T-cell (primary cell): ENCODE measurements around the gene CYFIP1. TPM values are rescaled to one million over a fixed set of nuclear protein-coding genes. Genes with fewer than 3 reads are reported as not detected.

ENCODE experiments used
- ATAC-seq, 4 experiments: fragments of 200-7000 bp in 3 of 4; fragments of 150-1000 bp in 1 of 4; cut with Tn5 transposase; replicated peaks in 1 of 4; 1 replicate in 3 of 4; 2 replicates in 1 of 4; pipeline ENCODE4 v1.10.0; 2021; ENCODE audit warnings: moderate library complexity in 3 of 4, mild to moderate bottlenecking in 2 of 4, moderate number of reproducible peaks in 1 of 4
- CTCF ChIA-PET, 2 donors: fragments of 300-600 bp; sonication (Branson Sonifier 250); formaldehyde crosslinking; loops; one replicate each; lab custom pipeline; 2022; ENCODE audit warnings: antibody characterized with exemption in 2 of 2; lab: Charles Lee
- POLR2A ChIA-PET, 2 donors: fragments of 300-600 bp; sonication (Branson Sonifier 250); formaldehyde crosslinking; loops; one replicate each; lab custom pipeline; 2022; ENCODE audit warnings: antibody characterized with exemption in 2 of 2; lab: Charles Lee
- DNase-seq, 35 experiments: peaks; one replicate each; pipeline versions ENCODE4 v3.0.0 to v3.0.0-alpha.2; 2013 to 2023
- H3K27ac ChIP-seq: one replicate; pipeline ENCODE4 v1.5.1; 2013; ENCODE audit warnings: low read length
- H3K27me3 ChIP-seq, 2 experiments: replicated peaks in 1 of 2; 1 replicate in 1 of 2; 2 replicates in 1 of 2; pipeline versions ENCODE4 v1.6.1 to v1.7.0; 2013; ENCODE audit warnings: low read length in 1 of 2, mixed read lengths in 1 of 2; ENCODE audit not compliant: control insufficient read depth in 2 of 2, insufficient read depth in 2 of 2; ENCODE audit errors: extremely low read depth in 1 of 2
- H3K36me3 ChIP-seq, 2 donors: 1 replicate in 1 of 2; 2 replicates in 1 of 2; pipeline versions ENCODE4 v1.6.1 to v1.7.0; 2013; ENCODE audit warnings: low read length in 1 of 2; ENCODE audit not compliant: control insufficient read depth in 2 of 2, insufficient read depth in 1 of 2; ENCODE audit errors: extremely low read depth in 1 of 2
- H3K4me1 ChIP-seq, 2 experiments: 1 replicate in 1 of 2; 2 replicates in 1 of 2; pipeline versions ENCODE4 v1.6.1 to v1.7.0; 2013; ENCODE audit warnings: low read length in 2 of 2, mixed read lengths in 1 of 2; ENCODE audit not compliant: insufficient read depth in 2 of 2, control insufficient read depth in 1 of 2; ENCODE audit errors: extremely low read depth in 1 of 2
- H3K4me3 ChIP-seq, 2 donors: 1 replicate in 1 of 2; 2 replicates in 1 of 2; pipeline versions ENCODE4 v1.5.1 to v1.7.0; 2013; ENCODE audit warnings: mild to moderate bottlenecking in 2 of 2, low read length in 1 of 2, moderate library complexity in 1 of 2; ENCODE audit not compliant: control insufficient read depth in 1 of 2; ENCODE audit errors: extremely low read depth in 1 of 2
- H3K9me3 ChIP-seq: 2 replicates; pipeline ENCODE4 v1.7.0; 2013
- H3K27ac Mint-ChIP-seq, 2 donors: one replicate each; pipeline ENCODE4 v1.8.0; 2020 to 2021; ENCODE audit warnings: mild to moderate bottlenecking in 2 of 2, mixed read lengths in 2 of 2
- H3K27me3 Mint-ChIP-seq, 2 donors: one replicate each; pipeline ENCODE4 v1.8.0; 2021 to 2022; ENCODE audit warnings: mixed read lengths in 2 of 2
- H3K36me3 Mint-ChIP-seq: one replicate; pipeline ENCODE4 v1.8.0; 2021; ENCODE audit warnings: mixed read lengths
- H3K4me1 Mint-ChIP-seq, 3 donors: one replicate each; pipeline ENCODE4 v1.8.0; 2020 to 2022; ENCODE audit warnings: mixed read lengths in 3 of 3, mild to moderate bottlenecking in 1 of 3
- H3K4me3 Mint-ChIP-seq, 3 donors: one replicate each; pipeline ENCODE4 v1.8.0; 2020 to 2022; ENCODE audit warnings: mild to moderate bottlenecking in 3 of 3, mixed read lengths in 3 of 3, moderate library complexity in 3 of 3
- H3K9me3 Mint-ChIP-seq, 3 donors: one replicate each; pipeline ENCODE4 v1.8.0; 2020 to 2022; ENCODE audit warnings: mixed read lengths in 3 of 3
- WGBS: methylation state at CpG from one replicate; pipeline ENCODE4 v1.1.5; 2013; ENCODE audit warnings: missing lambda C conversion rate; ENCODE audit not compliant: insufficient coverage; 5-methylcytosine and 5-hydroxymethylcytosine counted together
- total RNA-seq, 35 experiments: library from RNA in 6 of 35; stranded (reverse) in 6 of 35; fragments of 120-200 nt in 1 of 35; gene quantifications; one replicate each; pipeline versions ENCODE4 v1.2.1 to v1.2.4 and lab custom pipeline; 2013 to 2026

CYFIP1 gene
- total RNA-seq, 5 donors from 2014 or later (not counting 1 experiment from before 2014, with no cell fraction given), result 3.8 to 10.2 (median 7.9) TPM

DNA sequence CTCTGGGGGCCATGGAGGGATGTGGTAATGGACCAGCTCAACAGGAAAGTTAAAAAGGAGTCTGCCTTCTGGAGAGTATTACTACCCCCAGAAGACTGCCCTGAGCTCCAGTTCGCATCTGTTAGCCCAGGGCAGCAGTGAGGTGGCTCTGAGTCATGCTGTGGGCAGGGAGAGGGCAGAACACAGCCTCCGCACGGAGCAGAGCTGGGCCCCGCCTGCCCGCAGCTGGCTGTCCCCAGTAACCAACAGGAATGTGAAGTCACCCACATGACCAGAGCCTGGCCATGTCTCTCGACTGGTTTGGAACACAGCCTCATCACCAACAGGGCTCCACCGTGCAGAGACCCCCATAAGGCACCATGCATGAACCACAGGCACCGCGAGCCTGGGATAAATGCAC is 62.1 kb downstream of the CYFIP1 start:
- no peaks in the 10 kb centered on the region for H3K9me3 ChIP-seq
- no peaks in the 10 kb centered on the region for H3K27me3 Mint-ChIP-seq
- no peaks in the 10 kb centered on the region for H3K4me1 Mint-ChIP-seq
- 96% methylated on average over 5 of the region's 9 CpGs for WGBS
- H3K9me3 Mint-ChIP-seq, result no peaks in the 10 kb centered on the region
- CTCF ChIA-PET, result no interaction called here
- ATAC-seq, result no peak
- no peak for DNase-seq
- no peaks in the 10 kb centered on the region for H3K4me1 ChIP-seq
- no peak overlapping the region for H3K27ac ChIP-seq
- H3K4me3 Mint-ChIP-seq, result no peak overlapping the region
- H3K4me3 ChIP-seq, result no peak overlapping the region
- H3K27me3 ChIP-seq, result peaks cover 0 to 2% of the 10 kb centered on the region in 2 experiments
- no peaks in the 10 kb centered on the region for H3K36me3 ChIP-seq
- H3K27ac Mint-ChIP-seq, result no peak overlapping the region
- peaks cover 5% of the 10 kb centered on the region for H3K36me3 Mint-ChIP-seq
- POLR2A ChIA-PET, result no interaction called here

DNA sequence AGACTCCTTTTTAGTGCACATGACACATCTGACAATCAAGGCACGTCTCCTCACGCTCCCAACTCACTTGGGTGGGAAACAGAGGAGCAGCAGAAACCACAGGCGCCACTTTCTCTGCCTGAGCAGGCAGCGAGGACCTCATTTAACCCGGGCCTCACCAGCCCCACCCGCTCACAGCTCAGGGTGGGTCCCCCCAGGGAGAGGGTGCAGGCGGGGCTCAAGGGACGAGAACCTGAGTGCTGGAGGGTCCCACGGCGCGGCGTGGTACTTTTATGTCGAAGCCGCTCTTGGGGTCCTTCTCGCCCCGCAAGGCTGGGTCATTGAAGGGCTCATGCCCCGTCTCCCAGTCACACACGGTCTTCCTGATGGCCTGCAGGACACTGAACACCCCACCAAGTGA is 62.6 kb downstream of the CYFIP1 start:
- H3K36me3 ChIP-seq, result no peaks in the 10 kb centered on the region
- CTCF ChIA-PET, result no interaction called here
- Mint-ChIP-seq H3K9me3 (no peaks in the 10 kb centered on the region), H3K4me3 (no peak overlapping the region), H3K36me3 (peaks cover 5% of the 10 kb centered on the region), H3K27me3 (no peaks in the 10 kb centered on the region), H3K27ac (no peak overlapping the region), H3K4me1 (no peaks in the 10 kb centered on the region)
- DNase-seq (no peak), ATAC-seq (no peak)
- POLR2A ChIA-PET, result no interaction called here
- peaks cover 0 to 2% of the 10 kb centered on the region in 2 experiments for H3K27me3 ChIP-seq
- no peaks in the 10 kb centered on the region for H3K4me1 ChIP-seq
- H3K4me3 ChIP-seq, result no peak overlapping the region
- H3K27ac ChIP-seq, result no peak overlapping the region
- H3K9me3 ChIP-seq, result no peaks in the 10 kb centered on the region
- 90% methylated on average over 18 of the region's 18 CpGs for WGBS

DNA sequence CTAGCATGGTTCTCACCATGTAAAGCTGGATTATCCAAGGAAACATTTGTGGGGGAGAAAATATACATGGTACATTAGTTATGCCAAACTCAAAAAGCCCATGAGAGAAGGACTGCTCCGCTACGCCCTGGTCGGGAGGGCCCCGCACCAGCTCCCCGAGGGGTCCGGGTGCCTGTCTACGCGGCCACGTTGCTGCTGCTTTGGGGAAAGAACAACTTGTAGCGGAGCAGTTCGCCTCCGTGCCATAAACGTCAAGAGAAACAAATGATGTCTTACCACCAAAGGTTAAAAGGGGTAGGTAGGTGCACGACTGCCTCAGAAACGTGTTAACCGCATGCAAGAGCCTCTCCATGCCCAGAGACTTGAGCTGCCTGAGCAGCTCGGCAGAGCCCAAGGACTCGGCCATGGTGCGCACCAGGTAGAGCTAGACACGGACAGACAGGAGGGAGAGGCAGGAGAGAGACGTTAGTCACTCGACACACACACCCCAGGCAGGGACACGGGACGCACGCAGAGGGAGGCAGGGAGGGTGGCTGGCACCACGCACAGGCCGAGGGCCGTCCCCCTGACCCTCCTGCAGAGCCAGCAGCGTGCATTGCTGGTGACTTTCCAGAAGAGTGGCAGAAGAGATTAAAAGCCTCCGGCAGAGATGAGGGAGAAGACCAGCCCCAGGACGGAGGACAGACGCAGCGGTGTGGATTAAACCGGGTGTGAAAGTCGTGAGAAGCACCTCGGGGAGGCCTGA is 63.4 kb downstream of the CYFIP1 start:
- H3K4me1 ChIP-seq, result no peaks in the 10 kb centered on the region
- peaks cover 7% of the 10 kb centered on the region for H3K36me3 Mint-ChIP-seq
- no peaks in the 10 kb centered on the region for H3K4me1 Mint-ChIP-seq
- ChIA-PET POLR2A (no interaction called here), CTCF (no interaction called here)
- H3K27me3 Mint-ChIP-seq, result no peaks in the 10 kb centered on the region
- no peaks in the 10 kb centered on the region for H3K27me3 ChIP-seq
- ATAC-seq (no peak), DNase-seq (no peak)
- H3K36me3 ChIP-seq, result no peaks in the 10 kb centered on the region
- WGBS, result 96% methylated on average over 36 of the region's 36 CpGs
- no peaks in the 10 kb centered on the region for H3K9me3 ChIP-seq
- H3K9me3 Mint-ChIP-seq, result no peaks in the 10 kb centered on the region
- H3K4me3 Mint-ChIP-seq, result no peak overlapping the region
- no peak overlapping the region for H3K27ac Mint-ChIP-seq
- H3K27ac ChIP-seq, result no peak overlapping the region
- H3K4me3 ChIP-seq, result no peak overlapping the region

GRCh38 chr15:22915866-22916515 is 64.2 kb downstream of the CYFIP1 start:
- no peaks in the 10 kb centered on the region for H3K27me3 Mint-ChIP-seq
- POLR2A ChIA-PET, result no interaction called here

DNA sequence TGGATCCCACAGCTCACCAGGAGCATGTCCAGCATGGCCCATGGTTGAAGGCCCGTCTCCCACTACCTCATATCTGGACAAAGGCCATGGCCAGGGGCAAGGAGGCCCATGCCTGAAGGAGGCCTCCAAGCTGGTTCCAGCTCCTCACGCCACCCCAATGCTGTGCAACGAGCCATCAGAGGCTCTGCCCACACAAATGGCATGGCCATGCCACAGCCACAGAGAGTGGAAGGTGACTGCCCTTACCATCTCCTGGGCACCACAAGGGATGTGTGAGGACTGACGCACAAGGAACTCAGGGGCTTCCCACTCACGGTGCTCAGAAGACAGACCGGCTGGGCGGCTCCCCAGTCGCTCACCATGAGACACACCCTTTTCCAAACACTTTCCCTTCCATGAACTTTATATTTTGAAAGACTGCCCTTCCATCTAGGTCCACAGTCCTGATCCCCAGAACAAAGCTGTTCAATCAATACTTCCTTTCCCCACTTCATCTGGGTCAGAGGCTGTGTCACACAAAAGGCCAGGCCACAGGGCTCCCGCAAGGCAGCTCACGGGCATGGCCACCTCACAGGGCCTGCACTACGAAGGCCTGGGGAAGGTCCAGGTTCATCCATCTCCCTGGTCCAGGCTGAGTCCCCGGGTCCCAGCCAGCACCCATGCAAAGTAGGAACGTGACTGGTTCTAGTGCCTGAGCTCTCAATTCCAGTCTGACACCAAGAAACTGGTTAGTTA is 66.4 kb downstream of the CYFIP1 start:
- Histone ChIP-seq H3K27ac (no peak overlapping the region), H3K9me3 (no peaks in the 10 kb centered on the region), H3K36me3 (peaks cover 0 to 3% of the 10 kb centered on the region in 2 donors), H3K4me3 (no peak overlapping the region), H3K4me1 (no peaks in the 10 kb centered on the region), H3K27me3 (no peaks in the 10 kb centered on the region)
- Mint-ChIP-seq H3K27me3 (no peaks in the 10 kb centered on the region), H3K9me3 (no peaks in the 10 kb centered on the region), H3K36me3 (peaks cover 11% of the 10 kb centered on the region), H3K4me1 (no peaks in the 10 kb centered on the region), H3K27ac (no peak overlapping the region), H3K4me3 (no peak overlapping the region)
- WGBS, result 94% methylated on average over 10 of the region's 13 CpGs
- ChIA-PET CTCF (no interaction called here), POLR2A (no interaction called here)
- ATAC-seq, result no peak
- no peak for DNase-seq

More at GRCh38 chr15:22915866-22916515, 64.2 kb downstream of the CYFIP1 start:
- Mint-ChIP-seq H3K27ac (no peak overlapping the region), H3K9me3 (no peaks in the 10 kb centered on the region), H3K4me3 (no peak overlapping the region), H3K4me1 (no peaks in the 10 kb centered on the region), H3K36me3 (peaks cover 9% of the 10 kb centered on the region)
- Histone ChIP-seq H3K4me3 (no peak overlapping the region), H3K36me3 (no peaks in the 10 kb centered on the region), H3K27ac (no peak overlapping the region), H3K9me3 (no peaks in the 10 kb centered on the region), H3K4me1 (no peaks in the 10 kb centered on the region), H3K27me3 (no peaks in the 10 kb centered on the region)
- CTCF ChIA-PET, result no interaction called here
- ATAC-seq (no peak), DNase-seq (no peak)
- WGBS, result 92% methylated on average over 16 of the region's 25 CpGs

- H3K36me3 ChIP-seq, result peaks cover 0 to 3% of the 10 kb centered on the region in 2 donors
- DNase-seq, result no peak
- H3K4me1 ChIP-seq, result no peaks in the 10 kb centered on the region
- Mint-ChIP-seq H3K36me3 (peaks cover 13% of the 10 kb centered on the region), H3K9me3 (no peaks in the 10 kb centered on the region), H3K4me1 (no peaks in the 10 kb centered on the region), H3K27ac (no peak overlapping the region), H3K4me3 (no peak overlapping the region), H3K27me3 (no peaks in the 10 kb centered on the region)
- no peak overlapping the region for H3K4me3 ChIP-seq
- no peak for ATAC-seq
- ChIA-PET CTCF (no interaction called here), POLR2A (no interaction called here)
- 90% methylated on average over 10 of the region's 12 CpGs for WGBS
- H3K27me3 ChIP-seq, result no peaks in the 10 kb centered on the region
- H3K27ac ChIP-seq, result no peak overlapping the region
- no peaks in the 10 kb centered on the region for H3K9me3 ChIP-seq
Measured at GRCh38 chr15:22912256-22912655, 67.9 kb downstream of the CYFIP1 start.
